IMR-90 (cell line): ENCODE measurements around the gene CAPSL. TPM values are rescaled to one million over a fixed set of nuclear protein-coding genes. Genes with fewer than 3 reads are reported as not detected.

Experiments
- ATAC-seq: fragments of 200-7000 bp; cut with Tn5 transposase; 2 replicates; pipeline ENCODE4 v1.9.1; 2020; ENCODE audit warnings: low read depth, mild to moderate bottlenecking, moderate library complexity
- BruUV-seq: library from RNA; stranded (reverse); fragments of 400-500 nt; replicated peaks from 2 replicates; lab custom pipeline; 2021; lab: Mats Ljungman, UMichigan
- CTCF ChIA-PET: fragments of 300-600 bp; formaldehyde crosslinking; extraction: SDS; loops from one replicate; lab custom pipeline; 2021; ENCODE audit warnings: antibody characterized with exemption; lab: Yijun Ruan, JAX
- POLR2A ChIA-PET: fragments of 300-600 bp; sonication (Branson Sonifier 250); formaldehyde crosslinking; loops from one replicate; lab custom pipeline; 2022; ENCODE audit warnings: antibody characterized with exemption; ENCODE audit not compliant: unreplicated experiment; lab: Charles Lee
- DNase-seq: peaks from one replicate; pipeline ENCODE4 v3.0.0; 2013
- H2AFZ ChIP-seq: replicated peaks from 2 replicates; pipeline ENCODE3; 2013; ENCODE audit warnings: low read length, mild to moderate bottlenecking; ENCODE audit not compliant: poor library complexity
- H2AK5ac ChIP-seq: 2 replicates; pipeline ENCODE4 v1.6.1; 2013; ENCODE audit warnings: low read depth, low read length, inconsistent platforms
- H2AK9ac ChIP-seq: replicated peaks from 2 replicates; pipeline ENCODE3; 2013; ENCODE audit warnings: mild to moderate bottlenecking, low read depth, low read length, moderate library complexity; ENCODE audit not compliant: poor library complexity
- H2BK120ac ChIP-seq: 2 replicates; pipeline ENCODE4 v1.6.1; 2013; ENCODE audit warnings: low read depth, low read length, inconsistent platforms
- H2BK15ac ChIP-seq: 3 replicates; pipeline ENCODE4 v1.6.1; 2013; ENCODE audit warnings: low read depth, low read length, inconsistent platforms
- H2BK20ac ChIP-seq: 2 replicates; pipeline ENCODE4 v1.6.1; 2013; ENCODE audit warnings: low read depth, mild to moderate bottlenecking, inconsistent platforms, low read length, moderate library complexity
- H2BK5ac ChIP-seq: 2 replicates; pipeline ENCODE4 v1.6.1; 2013; ENCODE audit warnings: mild to moderate bottlenecking, low read depth, low read length, inconsistent platforms; ENCODE audit not compliant: poor library complexity, severe bottlenecking
- H3K14ac ChIP-seq: replicated peaks from 2 replicates; pipeline ENCODE4 v1.6.1; 2013; ENCODE audit warnings: low read depth, low read length, inconsistent platforms
- H3K18ac ChIP-seq: 2 replicates; pipeline ENCODE4 v1.6.1; 2013; ENCODE audit warnings: low read depth, low read length, control low read depth
- H3K23ac ChIP-seq: 2 replicates; pipeline ENCODE4 v1.6.1; 2013; ENCODE audit warnings: low read depth, low read length, inconsistent platforms
- H3K27ac ChIP-seq: 2 replicates; pipeline ENCODE4 v1.5.1; 2013; ENCODE audit warnings: mild to moderate bottlenecking, control low read depth, low read length; ENCODE audit not compliant: insufficient read depth
- H3K27me3 ChIP-seq: 2 replicates; pipeline ENCODE4 v1.6.1; 2013; ENCODE audit warnings: low read length; ENCODE audit not compliant: control insufficient read depth, insufficient read depth
- H3K36me3 ChIP-seq: 2 replicates; pipeline ENCODE4 v1.6.1; 2013; ENCODE audit warnings: low read length, mixed read lengths; ENCODE audit not compliant: control insufficient read depth, insufficient read depth
- H3K4ac ChIP-seq: 2 replicates; pipeline ENCODE4 v1.6.1; 2013; ENCODE audit warnings: low read depth, low read length, inconsistent platforms
- H3K4me1 ChIP-seq: 2 replicates; pipeline ENCODE4 v1.6.1; 2013; ENCODE audit warnings: low read length, mixed read lengths; ENCODE audit not compliant: control insufficient read depth, insufficient read depth
- H3K4me2 ChIP-seq: 2 replicates; pipeline ENCODE4 v1.6.1; 2013; ENCODE audit warnings: low read depth, mild to moderate bottlenecking, control low read depth, low read length, moderate library complexity
- H3K4me3 ChIP-seq: 2 replicates; pipeline ENCODE4 v1.5.1; 2013; ENCODE audit warnings: low read depth, mild to moderate bottlenecking, control low read depth, low read length, moderate library complexity; ENCODE audit not compliant: insufficient read depth
- H3K56ac ChIP-seq: 2 replicates; pipeline ENCODE4 v1.6.1; 2013; ENCODE audit warnings: low read length, inconsistent platforms; ENCODE audit not compliant: insufficient read depth; ENCODE audit errors: extremely low read depth
- H3K79me1 ChIP-seq, 2 experiments: 2 replicates each; pipeline ENCODE4 v1.6.1; 2013; ENCODE audit warnings: low read length in 2 of 2, inconsistent platforms in 1 of 2, low read depth in 1 of 2
- H3K9ac ChIP-seq: 2 replicates; pipeline ENCODE4 v1.6.1; 2013; ENCODE audit warnings: low read depth, low read length, control low read depth
- H3K9me1 ChIP-seq: 2 replicates; pipeline ENCODE4 v1.6.1; 2013; ENCODE audit warnings: low read length, inconsistent platforms; ENCODE audit not compliant: insufficient read depth
- H3K9me3 ChIP-seq: 2 replicates; pipeline ENCODE4 v1.6.1; 2013; ENCODE audit warnings: low read length; ENCODE audit not compliant: control insufficient read depth, insufficient read depth
- H4K20me1 ChIP-seq: 2 replicates; pipeline ENCODE4 v1.6.1; 2013; ENCODE audit warnings: low read length, inconsistent platforms; ENCODE audit not compliant: insufficient read depth
- H4K5ac ChIP-seq: 2 replicates; pipeline ENCODE4 v1.6.1; 2013; ENCODE audit warnings: mild to moderate bottlenecking, low read depth, low read length, control low read depth
- H4K8ac ChIP-seq, 2 experiments: 2 replicates each; pipeline ENCODE4 v1.6.1; 2013; ENCODE audit warnings: low read depth in 2 of 2, low read length in 2 of 2, control low read depth in 1 of 2, inconsistent platforms in 1 of 2
- H4K91ac ChIP-seq: 2 replicates; pipeline ENCODE4 v1.6.1; 2013; ENCODE audit warnings: low read depth, low read length, inconsistent platforms; ENCODE audit not compliant: insufficient read depth
- CEBPB ChIP-seq: IDR thresholded peaks from 2 replicates; pipeline ENCODE4 v1.6.1; 2012; ENCODE audit warnings: low read depth, low read length, improper control_type of control experiment
- CHD1 ChIP-seq: IDR thresholded peaks from 2 replicates; pipeline ENCODE4 v1.6.1; 2012; ENCODE audit warnings: low read depth, low read length, improper control_type of control experiment
- CTCF ChIP-seq: conservative IDR thresholded peaks from 2 replicates; pipeline ENCODE4 v1.5.1; 2012; ENCODE audit warnings: mild to moderate bottlenecking, low read depth, low read length, improper control_type of control experiment
- ELK1 ChIP-seq: fragments of 150-350 bp; IDR thresholded peaks from 2 replicates; pipeline ENCODE4 v1.6.1; 2016; ENCODE audit warnings: low read depth, mild to moderate bottlenecking, low read length, moderate library complexity, borderline replicate concordance
- FOS ChIP-seq: fragments of 150-350 bp; IDR thresholded peaks from 2 replicates; pipeline ENCODE4 v1.6.1; 2016; ENCODE audit warnings: low read depth, low read length
- MAFK ChIP-seq: IDR thresholded peaks from 2 replicates; pipeline ENCODE4 v1.6.1; 2012; ENCODE audit warnings: low read depth, low read length, improper control_type of control experiment
- MAZ ChIP-seq: IDR thresholded peaks from 2 replicates; pipeline ENCODE4 v1.6.1; 2012; ENCODE audit warnings: low read depth, mild to moderate bottlenecking, low read length, improper control_type of control experiment, moderate library complexity, borderline replicate concordance
- MXI1 ChIP-seq: IDR thresholded peaks from 2 replicates; pipeline ENCODE4 v1.6.1; 2012; ENCODE audit warnings: low read depth, mild to moderate bottlenecking, low read length, moderate library complexity, borderline replicate concordance
- NFE2L2 ChIP-seq: fragments of 150-350 bp; IDR thresholded peaks from 2 replicates; pipeline ENCODE4 v1.6.1; 2016; ENCODE audit warnings: low read depth, mild to moderate bottlenecking, low read length
- POLR2A ChIP-seq: IDR thresholded peaks from 2 replicates; pipeline ENCODE4 v1.6.1; 2012; ENCODE audit warnings: mild to moderate bottlenecking, low read depth, low read length
- RAD21 ChIP-seq: IDR thresholded peaks from 2 replicates; pipeline ENCODE4 v1.6.1; 2012; ENCODE audit warnings: low read length, improper control_type of control experiment
- RCOR1 ChIP-seq: IDR thresholded peaks from 2 replicates; pipeline ENCODE4 v1.6.1; 2012; ENCODE audit warnings: mild to moderate bottlenecking, low read length, improper control_type of control experiment; ENCODE audit not compliant: insufficient replicate concordance
- RFX5 ChIP-seq: IDR thresholded peaks from 2 replicates; pipeline ENCODE4 v1.8.0; 2012; ENCODE audit warnings: low read depth, mild to moderate bottlenecking, low read length, moderate library complexity
- SMC3 ChIP-seq: fragments of 150-350 bp; IDR thresholded peaks from 2 replicates; pipeline ENCODE4 v1.6.1; 2016; ENCODE audit warnings: low read depth, mild to moderate bottlenecking, antibody characterized with exemption, low read length, moderate library complexity
- WGBS, 2 experiments: methylation state at CpG; one replicate each; pipeline versions ENCODE4 v1.1.5 to v1.1.7; 2013; ENCODE audit warnings: missing lambda C conversion rate in 2 of 2; ENCODE audit not compliant: insufficient read length in 1 of 2; ENCODE audit errors: extremely low coverage in 2 of 2; 5-methylcytosine and 5-hydroxymethylcytosine counted together
- dilution Hi-C: fragments of 300-500 bp; cut with HindIII; formaldehyde crosslinking; loops from one replicate; pipeline ENCODE4 v1.14.3; 2018; ENCODE audit warnings: low sequenced_read_pairs; ENCODE audit not compliant: unreplicated experiment
- in situ Hi-C: fragments of 300-500 bp; cut with MboI; formaldehyde crosslinking; loops from 3 replicates; pipeline ENCODE4 v1.14.3; 2019; ENCODE audit warnings: low sequenced_read_pairs, inconsistent platforms, mixed read lengths
- intact Hi-C: fragments of 100-400 bp; cut with micrococcal nuclease; formaldehyde crosslinking; loops from 2 replicates; pipeline ENCODE4 v1.10.0; 2022
- polyA plus RNA-seq, 3 experiments: library from polyadenylated mRNA; depleted of rRNA; stranded (reverse); fragments of >200 nt; gene quantifications; 2 replicates each; pipeline ENCODE4 v1.2.3, GENCODE V29; 2012; ENCODE audit warnings: low replicate concordance in 1 of 3
- total RNA-seq: library from RNA; depleted of rRNA; stranded (reverse); fragments of >200 nt; gene quantifications from 2 replicates; pipeline ENCODE4 v1.2.3, GENCODE V29; 2012

The CAPSL gene
- total and polyA plus RNA-seq, 2 of the 4 experiments (the other 2 are of a cell fraction): 0.09 TPM; not detected in 1

GRCh38 chr5:35924122-35924949 lies 14.1 kb downstream of the CAPSL start:
- peaks cover 9% of the 10 kb centered on the region for H3K4me1 ChIP-seq
- peaks cover 4% of the 10 kb centered on the region; the same call in 1 of the 2 replicates for H3K9me3 ChIP-seq
- no TSS peak for BruUV-seq
- H4K5ac ChIP-seq: 0 out of 2 replicates have a peak overlapping the region, but pooled peaks have one; percentile 21
- peak overlapping the region; percentile 55 for H3K18ac ChIP-seq
- H3K36me3 ChIP-seq: no peaks in the 10 kb centered on the region
- H3K4me3 ChIP-seq: no peak overlapping the region
- dilution Hi-C loops: no loop called here
- 43% methylated on average over 3 of the region's 10 CpGs; no CpG with 5 or more reads in 1 of the 2 experiments for WGBS, 2 experiments
- peak overlapping the region; percentile 9; the same call in 1 of the 2 replicates for H2AK5ac ChIP-seq
- peaks cover 6% of the 10 kb centered on the region for H3K9me1 ChIP-seq
- H4K20me1 ChIP-seq: no peaks in the 10 kb centered on the region
- H2AK9ac ChIP-seq: peak overlapping the region; percentile 80
- peak overlapping the region; percentile 77 for H2BK15ac ChIP-seq
- no peak overlapping the region for H3K9ac ChIP-seq
- in situ Hi-C loops: loop anchor here (5.0 to 10.0 kb wide), 4 partner anchors 147 to 832 kb away; partner anchors contain the start of gene SPEF2
- H3K79me1 ChIP-seq: no peaks in the 10 kb centered on the region
- peak; percentile 38 for ATAC-seq
- H3K4ac ChIP-seq: peak overlapping the region; percentile 58
- H2BK20ac ChIP-seq: peak overlapping the region; percentile 78
- ChIA-PET POLR2A (no interaction called here), CTCF (interaction anchor here (0.6 to 2.2 kb wide), 16 partner anchors 16 to 787 kb away, joined by 3 to 27 read pairs (median 4); partner anchors contain the start of gene SPEF2)
- H3K56ac ChIP-seq: no peak overlapping the region
- H3K23ac ChIP-seq: peak overlapping the region; percentile 44
- peak overlapping the region; percentile 30; the same call in 1 of the 2 replicates for H3K14ac ChIP-seq
- intact Hi-C loops: loop anchor here (10.0 kb wide), 1 partner anchor 1450 kb away; no protein-coding TSS in a partner anchor
- H3K4me2 ChIP-seq: peak overlapping the region; percentile 70
- peak overlapping the region; percentile 93 for H2AFZ ChIP-seq
- TF ChIP-seq RAD21 (no peak), MAFK (no peak), ELK1 (no peak), MXI1 (no peak), SMC3 (no peak), FOS (no peak), CTCF (no peak), MAZ (no peak), RCOR1 (no peak), POLR2A (no peak), RFX5 (no peak), CEBPB (peak; percentile 6; the same call in 1 of the 2 replicates), CHD1 (no peak), NFE2L2 (peak; percentile 73)
- H3K27me3 ChIP-seq: no peaks in the 10 kb centered on the region
- peak overlapping the region; percentile 5 to 69; a peak in 2 of 4 replicates for H4K8ac ChIP-seq
- peak overlapping the region; percentile 74 for H4K91ac ChIP-seq
- peak overlapping the region; percentile 46; the same call in 1 of the 2 replicates for H3K27ac ChIP-seq
- peak overlapping the region; percentile 77 for H2BK5ac ChIP-seq
- DNase-seq: peak; percentile 85
- H2BK120ac ChIP-seq: peak overlapping the region; percentile 81
